HG02798 (cell line): ENCODE data around the gene ASTL.
"Not testable (repeated sequence)": the region's sequence is repeated elsewhere in the genome, so short reads cannot be mapped to it uniquely, and the experiment has no call there.

Source experiments
- ATAC-seq: cut with Tn5 transposase; IDR thresholded peaks from one replicate; pipeline ENCODE4 v1.9.1; 2021; ENCODE audit warnings: mild to moderate bottlenecking; ENCODE audit not compliant: unreplicated experiment, poor library complexity

Gene ASTL

DNA sequence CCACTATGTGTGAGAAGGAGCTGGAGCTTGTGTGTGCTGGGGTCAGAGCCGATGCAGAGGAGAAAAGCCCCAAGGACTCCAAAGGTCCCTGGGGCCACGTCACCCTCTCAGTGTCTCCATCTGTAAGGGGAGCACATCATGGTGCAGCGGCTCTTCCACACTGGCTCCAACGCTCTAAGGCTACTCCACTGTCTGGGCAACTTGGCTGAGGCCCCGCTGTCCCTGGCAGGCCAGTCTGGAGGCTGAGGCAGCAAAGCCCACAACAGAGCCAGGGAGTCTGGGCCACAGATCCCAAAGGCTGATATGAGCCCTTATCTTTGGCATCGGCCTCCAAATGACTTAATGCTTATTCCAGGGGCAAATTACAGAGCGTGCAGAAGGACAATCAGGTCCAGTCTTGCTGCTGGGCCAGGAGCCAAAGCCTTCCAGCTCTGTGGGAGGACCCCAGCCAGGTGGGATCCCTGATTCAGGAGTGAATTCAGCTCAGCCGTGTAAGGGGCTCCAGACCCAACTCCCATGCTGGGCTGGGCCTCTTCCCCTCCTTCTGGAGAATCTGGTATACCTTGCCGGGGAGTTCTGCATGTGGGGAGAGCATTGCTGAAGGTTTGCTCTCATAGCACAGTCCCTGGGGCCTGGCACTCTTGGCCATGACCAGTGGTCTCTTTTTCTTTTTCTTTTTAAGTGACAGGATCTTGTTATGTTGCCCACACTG, 8.7 kb upstream of the ASTL start:
- no peak for ATAC-seq

DNA sequence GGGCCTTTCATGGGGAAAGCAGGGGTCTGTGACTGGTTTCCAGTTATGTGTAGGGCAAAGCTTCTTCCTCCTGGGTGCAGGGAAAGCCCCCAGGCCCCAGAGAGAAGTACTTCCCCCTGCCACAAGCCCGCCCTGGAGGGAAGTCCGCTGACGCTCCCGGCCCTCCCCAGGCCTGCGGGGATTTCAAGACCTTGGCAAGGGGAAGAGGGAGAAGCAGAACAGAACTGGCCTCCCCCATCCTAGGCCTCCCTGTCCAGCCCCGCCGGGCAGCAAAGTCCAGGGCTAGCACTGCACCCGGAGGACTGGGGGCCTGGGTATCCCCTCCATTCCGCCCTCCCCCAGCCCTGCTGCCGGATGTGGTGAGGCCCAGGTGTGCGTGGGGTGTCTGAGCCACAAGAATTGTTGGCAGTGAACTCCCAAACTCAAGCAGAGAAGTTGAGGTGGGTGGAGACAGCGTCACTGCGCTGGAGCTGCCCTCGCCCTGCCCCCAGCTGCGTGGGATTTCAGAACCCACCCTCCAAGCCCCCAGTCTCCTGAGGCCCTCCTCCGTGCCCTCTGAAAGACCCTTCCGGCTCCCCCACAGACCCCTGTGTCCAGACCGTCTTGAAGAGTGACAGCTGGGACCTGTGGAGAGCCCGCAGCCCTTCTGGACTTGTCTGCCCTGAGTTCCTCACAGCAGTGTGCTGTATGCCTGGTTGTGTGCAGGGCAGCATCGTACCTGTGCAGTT, 8.0 kb upstream of the ASTL start:
- ATAC-seq: peak; percentile 32

DNA sequence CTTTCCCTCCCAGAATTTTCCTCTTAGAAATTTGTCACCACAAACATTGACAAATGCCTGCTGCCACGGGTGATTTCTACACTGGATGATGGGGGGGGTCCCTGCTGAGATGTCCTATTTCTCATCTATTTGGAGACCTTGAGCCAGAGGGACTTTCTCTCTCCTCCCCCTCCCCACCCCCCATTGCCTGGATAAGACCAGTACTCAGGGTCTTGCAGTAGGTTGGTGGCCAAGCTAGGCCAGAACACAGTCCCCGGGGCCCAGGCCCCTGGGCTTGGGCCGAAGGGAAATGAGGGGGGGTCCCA, 7.5 kb upstream of the ASTL start:
- no peak for ATAC-seq

DNA sequence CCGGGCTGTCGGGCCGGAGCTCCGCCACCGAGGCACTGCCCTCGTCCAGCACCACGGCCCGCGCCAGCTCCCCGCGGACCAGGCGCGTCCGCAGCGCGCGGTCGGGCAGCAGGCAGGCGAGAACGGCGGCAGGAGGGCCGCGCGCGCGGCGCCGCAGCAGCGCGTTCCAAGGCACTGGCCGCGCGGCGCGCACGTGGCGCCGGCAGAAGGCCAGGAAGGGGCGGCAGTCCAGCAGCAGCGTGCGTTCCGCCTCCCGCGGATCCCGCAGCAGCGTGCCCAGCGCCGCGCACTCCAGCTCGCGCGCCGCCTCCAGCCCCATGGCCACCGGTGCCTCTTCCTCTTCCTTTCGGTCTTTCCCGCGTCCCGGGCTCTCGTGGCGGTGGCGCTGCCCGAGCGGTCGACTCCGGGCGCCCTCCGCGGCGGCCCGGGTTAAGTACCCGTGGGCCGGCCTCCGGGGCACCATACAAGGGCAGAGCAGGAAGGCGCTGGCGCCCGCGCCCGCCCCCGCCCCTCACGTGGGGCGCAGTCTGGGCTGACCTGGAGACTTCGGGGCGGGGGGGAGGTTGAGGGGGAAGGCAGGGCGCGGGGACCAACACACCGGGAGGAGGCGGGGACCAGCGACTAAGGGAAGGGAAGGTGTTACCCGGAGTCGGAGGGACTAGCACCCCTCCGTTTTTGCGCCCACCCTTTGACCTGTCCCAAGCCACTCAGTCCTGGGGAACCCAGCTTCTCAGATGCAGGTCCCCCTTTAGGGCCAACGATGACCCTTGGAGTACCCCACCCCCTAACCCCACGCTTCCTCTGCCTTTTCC, 6.9 kb upstream of the ASTL start, which contains the start of gene DUSP2:
Gene DUSP2 (minus strand): TSS at position 405 of the 812 bp plus-strand sequence. CDS start 86 bp downstream, at position 319.
- peak; percentile 64 for ATAC-seq

DNA sequence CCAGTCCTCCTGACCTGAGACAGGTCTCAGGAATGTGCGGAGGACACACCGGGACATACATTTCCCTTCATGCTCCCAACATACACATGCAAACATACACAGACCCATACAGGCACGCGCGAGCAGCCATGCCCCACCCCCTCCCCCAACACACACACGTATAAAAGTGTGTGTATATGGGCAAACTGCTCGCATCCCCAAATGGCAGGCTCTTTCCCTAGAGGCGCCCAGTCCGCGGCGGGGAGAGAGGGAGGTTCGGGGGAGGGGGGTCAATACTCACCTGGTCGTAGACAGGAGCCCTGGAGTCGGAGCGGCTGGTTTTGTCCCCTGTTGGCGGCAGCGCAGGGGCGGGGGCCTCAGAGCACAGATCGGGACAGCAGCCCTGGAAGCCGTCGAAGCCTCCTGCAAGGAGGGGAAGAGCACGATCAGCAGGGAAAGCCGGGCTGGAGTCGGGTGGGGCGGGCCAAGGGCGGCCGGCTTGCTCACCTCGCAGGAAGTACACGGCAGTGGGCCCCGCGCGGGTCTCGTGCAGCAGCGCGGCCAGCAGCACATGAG, 6.3 kb upstream of the ASTL start:
- ATAC-seq: no peak

DNA sequence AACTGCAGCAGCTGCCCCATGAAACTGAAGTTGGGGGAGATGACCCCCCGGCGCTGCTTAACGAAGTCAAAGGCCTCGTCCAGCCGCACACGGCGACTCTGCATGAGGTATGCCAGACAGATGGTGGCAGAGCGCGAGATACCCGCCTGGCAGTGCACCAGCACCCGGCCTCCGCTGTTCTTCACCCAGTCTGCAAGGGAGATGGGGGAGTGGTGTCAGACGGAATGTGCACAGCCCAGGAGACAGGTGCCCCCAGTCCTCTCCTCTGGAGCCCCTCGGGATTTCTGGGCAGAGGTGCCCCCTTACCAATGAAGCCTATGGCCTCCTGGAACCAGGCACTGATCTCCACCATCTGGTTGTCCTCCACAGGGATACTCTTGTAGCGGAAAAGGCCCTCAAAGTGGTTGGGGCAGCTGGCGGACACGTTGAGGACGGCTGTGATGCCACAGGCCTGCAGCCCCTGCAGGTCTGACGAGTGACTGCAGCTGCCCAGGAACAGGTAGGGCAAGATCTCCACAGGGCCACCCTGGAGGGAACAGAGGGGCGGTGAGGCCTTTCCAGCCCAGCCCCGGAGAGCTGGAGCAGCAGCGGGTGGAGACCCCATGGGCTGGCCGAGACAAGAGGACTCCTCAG, 5.7 kb upstream of the ASTL start:
- no peak for ATAC-seq

DNA sequence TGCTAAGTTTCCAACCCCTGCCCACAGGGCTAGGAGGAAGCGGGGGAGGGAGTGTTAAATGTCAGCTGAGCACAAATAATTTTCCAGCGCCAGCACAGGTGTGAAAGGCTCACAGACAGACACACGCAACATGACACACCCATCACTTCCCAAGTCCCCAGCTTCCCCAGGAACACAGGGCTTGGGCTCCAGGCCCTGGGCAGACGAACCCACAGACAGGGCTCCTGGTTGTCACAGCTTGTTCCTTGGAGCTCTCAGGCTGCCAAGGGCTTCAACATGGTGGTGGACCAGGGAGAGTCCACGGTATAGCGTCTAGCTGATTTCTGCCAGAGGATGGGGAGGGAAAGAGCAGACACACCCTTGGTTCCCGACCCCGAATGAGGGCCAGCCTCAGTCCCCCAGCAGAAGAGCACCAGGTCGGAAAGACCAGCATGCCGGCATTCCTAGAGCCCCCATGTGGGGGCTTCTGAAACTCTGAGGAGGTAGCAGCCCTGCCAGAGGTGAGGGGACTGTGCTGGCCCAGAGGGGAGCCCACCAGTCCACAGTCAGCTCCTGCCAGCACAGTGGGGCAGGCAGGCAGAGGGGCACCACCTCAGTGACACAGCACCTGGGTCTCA, 5.0 kb upstream of the ASTL start:
- ATAC-seq: no peak

DNA sequence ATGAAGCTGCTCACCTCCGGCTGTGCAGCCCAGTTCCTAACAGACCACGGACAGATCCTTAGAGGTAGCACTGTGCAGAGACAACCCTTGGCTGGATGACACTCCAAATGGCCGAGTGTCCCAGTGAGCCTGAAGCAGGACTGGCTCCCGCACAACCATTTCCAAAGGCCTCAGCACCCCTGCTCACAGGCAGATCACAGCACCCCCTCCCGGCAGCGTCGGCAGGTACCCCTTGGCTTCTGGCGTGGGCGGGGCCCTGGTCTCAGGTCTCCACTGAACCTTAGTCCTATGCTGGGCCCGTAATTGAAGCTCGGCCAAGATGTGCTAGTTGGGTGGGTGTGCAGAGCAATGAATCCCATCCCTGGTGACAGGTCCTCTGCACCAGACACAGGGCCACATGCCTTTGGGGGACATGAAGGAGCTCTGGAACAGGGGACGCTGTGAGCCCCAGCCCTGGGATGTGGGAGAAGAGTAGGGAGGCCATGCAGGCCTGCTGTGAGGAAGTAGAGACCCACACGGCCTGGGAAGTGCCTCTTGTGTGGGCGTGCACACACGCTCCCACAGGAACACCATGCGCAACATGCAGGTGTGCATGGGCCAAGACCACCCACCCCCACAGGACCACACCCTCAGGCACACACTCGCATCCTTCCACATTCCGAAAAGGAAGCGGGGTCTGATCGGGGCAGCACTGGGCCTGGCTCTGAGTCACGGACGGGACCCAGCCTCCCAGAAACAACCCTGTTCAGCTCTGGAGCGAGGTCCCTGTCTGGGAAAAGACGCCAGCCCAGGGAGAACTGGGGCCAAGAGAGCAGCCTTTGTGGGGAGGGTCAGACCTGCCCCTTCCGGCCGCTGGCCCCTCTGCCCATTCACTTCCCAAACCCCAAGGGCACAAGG, 4.2 kb upstream of the ASTL start:
- no peak for ATAC-seq

DNA sequence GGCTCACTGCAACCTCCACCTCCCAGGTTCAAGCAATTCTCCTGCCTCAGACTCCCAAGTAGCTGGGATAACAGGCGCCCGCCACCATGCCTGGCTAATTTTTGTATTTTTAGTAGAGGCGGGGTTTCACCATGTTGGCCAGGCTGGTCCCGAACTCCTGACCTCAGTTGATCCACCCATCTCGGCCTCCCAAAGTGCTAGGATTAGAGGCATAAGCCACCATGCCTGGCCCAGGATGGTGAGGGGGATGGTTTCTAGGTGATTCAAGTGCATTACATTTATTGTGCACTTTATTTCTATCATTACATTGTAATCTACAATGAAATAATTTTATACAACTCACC, 3.3 kb upstream of the ASTL start:
- ATAC-seq: not testable (repeated sequence)

DNA sequence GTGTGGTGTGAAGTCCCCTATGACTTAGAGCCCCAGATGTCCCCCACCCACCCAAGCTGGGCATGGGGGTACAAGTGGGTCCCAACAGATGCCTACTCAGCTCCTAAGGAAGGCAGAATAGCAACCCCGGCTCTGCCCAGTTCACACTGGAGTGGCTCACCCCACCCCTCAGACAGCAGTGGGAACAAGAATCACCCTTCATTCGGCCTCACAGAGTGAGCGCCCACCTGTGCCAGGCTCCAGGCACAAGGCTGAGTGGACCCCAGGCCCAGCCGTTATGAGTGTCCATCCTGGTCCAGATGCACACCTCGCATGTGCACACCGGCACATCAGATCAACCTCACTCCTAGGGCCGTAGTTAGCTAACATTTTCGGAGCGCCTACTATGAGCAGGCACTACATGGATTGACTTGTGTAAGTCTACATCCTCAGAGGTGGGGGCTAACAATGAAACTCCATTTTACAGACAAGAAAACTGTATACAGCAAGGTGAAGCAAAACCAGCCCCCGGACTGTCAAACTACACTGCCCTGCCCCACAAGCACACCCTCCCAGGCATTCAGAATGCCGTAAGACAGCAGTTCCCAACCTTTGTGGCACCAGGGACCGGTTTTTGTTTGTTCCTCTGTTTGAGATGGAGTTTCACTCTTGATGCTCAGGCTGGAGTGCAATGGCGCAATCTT, 2.8 kb upstream of the ASTL start:
- no peak for ATAC-seq

DNA sequence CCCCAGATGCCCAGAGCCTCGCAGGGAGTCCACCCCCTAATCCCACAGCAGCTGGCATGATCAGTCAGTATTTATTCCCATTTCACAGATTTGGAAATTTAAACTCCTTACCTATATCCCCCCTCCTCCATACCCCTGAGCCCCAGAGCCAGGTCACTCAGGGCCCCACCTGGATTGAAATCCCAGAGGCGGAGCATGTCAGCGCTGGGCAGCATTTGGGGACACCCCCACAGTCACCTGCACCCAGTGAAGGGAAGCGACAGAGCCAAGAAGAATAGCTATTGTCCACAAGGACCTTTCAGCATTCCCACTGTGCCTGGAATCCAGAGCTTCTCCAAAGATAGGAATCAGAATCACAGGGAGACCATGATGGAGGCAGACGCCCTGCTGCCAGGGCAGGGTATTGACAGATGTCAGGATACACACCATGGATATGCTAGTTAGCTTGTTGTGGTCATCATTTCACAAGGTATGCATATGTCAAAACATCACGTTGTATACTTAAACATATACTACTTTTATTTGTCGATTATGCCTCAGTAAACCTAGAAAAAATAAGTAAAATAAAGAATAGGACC, 968 bp upstream of the ASTL start:
- no peak for ATAC-seq

DNA sequence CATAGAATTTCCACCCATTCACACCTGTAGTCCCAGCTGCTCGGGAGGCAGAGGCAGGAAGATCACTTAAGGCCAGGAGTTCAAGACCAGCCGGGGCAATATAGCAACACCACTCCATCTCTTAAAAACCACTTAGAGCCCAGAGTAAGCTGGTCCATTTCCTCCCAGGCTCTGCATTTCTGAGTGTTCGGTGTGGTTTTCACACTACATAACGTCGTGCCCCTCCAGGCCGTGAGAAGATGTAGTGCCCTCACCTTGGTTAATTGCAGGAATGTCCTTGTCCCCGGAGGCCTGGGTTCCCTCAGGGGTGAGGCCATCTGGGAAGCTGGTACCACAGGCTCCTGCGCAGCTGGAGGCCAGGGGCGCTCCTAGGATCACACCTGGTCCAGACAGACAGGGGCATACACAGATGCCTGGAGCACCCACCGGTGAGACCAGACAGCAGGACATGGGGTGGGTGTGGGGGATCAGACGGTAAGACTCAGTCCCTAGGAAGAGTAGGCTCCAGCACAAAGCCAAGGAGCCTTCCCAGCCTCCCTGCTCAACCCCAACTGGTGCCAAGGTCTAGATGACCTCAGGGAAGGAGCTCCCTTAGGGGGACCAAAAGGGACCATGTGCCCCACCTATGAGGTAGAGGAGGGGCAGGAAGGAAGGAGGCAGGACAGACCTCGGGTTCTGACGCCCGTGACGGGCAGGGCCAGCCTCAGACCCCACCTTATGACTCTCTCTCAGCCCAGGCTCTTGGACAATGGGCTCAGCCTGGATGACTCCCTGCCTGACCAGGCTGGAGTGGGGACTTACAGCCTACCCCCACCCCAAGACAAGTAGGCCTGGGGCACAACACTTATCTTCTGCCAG, 752 bp downstream of the ASTL start:
- ATAC-seq: no peak

DNA sequence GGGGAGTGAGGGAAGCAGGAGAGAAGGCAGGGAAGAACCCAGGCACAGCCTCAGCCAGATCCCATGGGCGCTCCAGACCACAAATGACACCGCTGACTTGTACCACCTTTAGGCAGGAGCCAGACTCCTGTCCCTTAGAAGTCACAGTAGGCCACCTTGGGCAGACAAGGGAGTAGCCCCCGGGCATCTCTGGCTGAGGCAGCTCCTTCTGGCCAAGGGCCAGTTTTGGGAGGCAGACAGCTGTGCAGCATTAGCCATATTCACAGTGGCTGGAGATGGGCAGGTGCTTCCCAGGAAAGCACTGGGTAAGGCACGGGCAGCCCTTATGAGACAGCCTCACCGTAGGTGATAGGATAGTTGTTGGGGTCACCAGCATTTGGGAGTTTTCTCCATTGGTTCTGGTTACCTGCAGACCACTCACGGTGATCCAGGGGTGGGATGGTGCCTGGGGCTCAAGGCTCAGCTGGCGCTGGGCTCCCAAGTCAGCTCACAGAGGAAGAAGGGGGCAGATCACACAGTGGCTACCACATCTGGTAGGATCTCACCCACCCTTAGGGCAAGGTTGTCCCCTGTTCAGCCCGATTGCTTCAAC, 2.1 kb downstream of the ASTL start:
- ATAC-seq: no peak

DNA sequence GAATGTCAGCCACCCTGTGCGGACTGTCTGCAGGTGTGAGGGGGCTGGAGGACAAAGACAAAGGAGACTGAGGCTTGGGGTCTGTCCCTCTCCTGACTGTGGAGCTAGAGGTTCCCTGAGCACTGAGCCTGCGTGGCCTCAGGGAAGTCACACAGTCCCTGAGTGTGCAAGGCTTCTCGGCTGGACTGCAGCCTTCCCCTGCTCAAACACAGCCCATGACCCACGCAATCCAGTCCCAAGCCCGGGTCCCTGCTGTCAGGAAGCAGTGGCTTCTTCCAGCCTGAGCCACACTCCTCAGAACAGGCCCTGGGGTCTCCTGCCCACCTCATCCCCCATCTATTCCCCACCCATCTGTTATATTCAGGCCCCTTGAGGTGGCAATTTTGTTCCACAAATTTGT, 2.7 kb downstream of the ASTL start:
- no peak for ATAC-seq

DNA sequence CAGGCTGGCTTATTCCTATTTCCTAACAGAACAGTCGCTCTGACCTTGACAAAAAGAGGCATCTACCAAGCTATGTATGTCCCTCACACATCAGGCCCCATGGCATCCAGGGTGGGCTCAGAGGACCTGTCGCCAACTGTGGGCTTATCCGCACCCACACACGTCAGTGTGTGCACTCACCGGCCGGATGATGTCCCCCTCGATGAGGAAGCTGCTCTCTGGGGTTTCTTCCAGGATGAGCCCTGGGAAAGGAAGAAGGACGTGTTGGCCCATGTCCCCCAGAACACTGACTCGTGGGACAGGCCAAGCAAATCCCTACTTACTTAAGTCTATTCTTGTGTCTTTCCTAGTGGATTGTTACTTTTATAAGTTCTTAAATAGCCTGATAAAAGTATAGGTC, 3.1 kb downstream of the ASTL start:
- no peak for ATAC-seq

DNA sequence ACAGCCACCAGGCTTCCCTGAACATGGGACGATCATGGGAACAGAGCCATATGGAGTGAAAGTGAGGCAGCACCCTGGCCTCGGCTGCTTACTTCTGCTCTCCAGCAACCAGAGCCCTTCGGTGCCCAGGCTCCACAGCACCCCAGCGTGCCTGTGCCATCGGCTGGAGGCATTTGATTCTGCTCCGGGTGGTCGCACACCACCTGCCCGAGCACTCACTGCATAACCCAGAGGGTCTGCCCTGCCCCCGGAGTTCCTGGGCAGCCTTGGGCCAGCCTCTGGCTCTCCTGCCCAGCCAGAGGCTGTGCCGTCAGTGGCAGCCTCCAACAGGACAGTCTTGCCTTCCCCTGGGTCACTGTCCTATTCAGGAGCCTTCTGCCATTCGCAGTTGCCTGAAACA, 3.9 kb downstream of the ASTL start:
- ATAC-seq: no peak
